Activated CD4-positive, alpha-beta memory T cell treated with anti-CD3 and anti-CD28 coated beads for 36 hours (primary cell): ENCODE measurements around the gene TAF10. TPM values are rescaled to one million over a fixed set of nuclear protein-coding genes. Genes with fewer than 3 reads are reported as not detected.

Source experiments
- CTCF ChIA-PET: fragments of 350-600 bp; sonication (Branson Sonifier 250); formaldehyde crosslinking; loops from one replicate; lab custom pipeline; 2021; ENCODE audit warnings: antibody characterized with exemption, inconsistent platforms; lab: Charles Lee
- POLR2A ChIA-PET: fragments of 350-600 bp; sonication (Branson Sonifier 250); formaldehyde crosslinking; loops from one replicate; lab custom pipeline; 2021; ENCODE audit warnings: antibody characterized with exemption; lab: Charles Lee
- DNase-seq: peaks from one replicate; pipeline ENCODE4 v3.0.0-alpha.2; 2020
- H3K27ac Mint-ChIP-seq: one replicate; pipeline ENCODE4 v1.8.0; 2021; ENCODE audit warnings: mixed read lengths
- H3K27me3 Mint-ChIP-seq: one replicate; pipeline ENCODE4 v1.8.0; 2021; ENCODE audit warnings: mixed read lengths
- H3K36me3 Mint-ChIP-seq: one replicate; pipeline ENCODE4 v1.8.0; 2021; ENCODE audit warnings: mixed read lengths
- H3K4me1 Mint-ChIP-seq: one replicate; pipeline ENCODE4 v1.8.0; 2021; ENCODE audit warnings: low read depth, mixed read lengths
- H3K4me3 Mint-ChIP-seq: one replicate; pipeline ENCODE4 v1.8.0; 2021; ENCODE audit warnings: mild to moderate bottlenecking, mixed read lengths
- H3K9me3 Mint-ChIP-seq: one replicate; pipeline ENCODE4 v1.8.0; 2021; ENCODE audit warnings: mixed read lengths
- intact Hi-C: fragments of 100-400 bp; cut with micrococcal nuclease; formaldehyde crosslinking; loops from one replicate; pipeline ENCODE4 v1.15.1; 2023
- total RNA-seq, 2 experiments: library from RNA; stranded (reverse); gene quantifications; one replicate each; pipeline ENCODE4 v1.2.3, GENCODE V29; 2021

The TAF10 gene
- total RNA-seq, 2 experiments from 2014 or later, result 158 to 165 TPM

DNA sequence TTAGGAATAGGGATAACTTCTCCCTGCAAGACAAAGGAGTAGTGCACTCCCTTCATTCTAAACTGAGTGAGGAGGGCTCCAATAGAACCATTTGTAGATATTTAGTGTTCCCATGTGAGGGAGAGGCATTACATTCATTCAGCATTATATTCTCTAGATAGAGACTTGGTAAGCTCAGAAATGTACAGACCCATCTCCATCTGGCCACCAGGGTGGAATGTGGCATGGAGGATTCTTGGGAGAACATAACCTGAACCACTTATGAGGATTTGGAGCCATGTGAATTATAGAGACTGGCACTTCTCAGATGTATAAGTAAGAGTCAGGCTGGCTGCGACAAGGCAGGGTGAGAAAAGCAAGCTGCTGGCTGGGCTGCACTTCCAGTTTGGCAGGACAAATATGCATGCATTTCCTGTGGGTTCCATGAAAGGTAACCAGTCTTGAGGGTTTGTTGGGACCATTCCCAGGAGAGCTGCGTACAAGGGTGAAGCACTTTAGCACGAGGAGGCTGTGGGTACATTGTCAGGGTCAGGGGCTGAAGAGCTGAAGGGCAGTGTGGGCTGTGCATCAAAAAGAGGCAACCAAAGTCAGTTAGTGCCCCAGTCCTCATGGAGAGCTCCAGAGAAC, 17.8 kb downstream of the TAF10 start:
- DNase-seq, result no peak
- H3K9me3 Mint-ChIP-seq, result no peaks in the 10 kb centered on the region
- CTCF ChIA-PET, result interaction anchor here (0.6 to 1.8 kb wide), 5 partner anchors 89 to 215 kb away, joined by 3 to 4 read pairs (median 3); partner anchors contain the start of gene MRPL17
- no peak overlapping the region for H3K4me3 Mint-ChIP-seq
- intact Hi-C loops, result no loop called here
- no peak overlapping the region for H3K27ac Mint-ChIP-seq
- no peaks in the 10 kb centered on the region for H3K27me3 Mint-ChIP-seq
- H3K36me3 Mint-ChIP-seq, result peaks cover 41% of the 10 kb centered on the region
- peaks cover 29% of the 10 kb centered on the region for H3K4me1 Mint-ChIP-seq
- POLR2A ChIA-PET, result interaction anchor here (1.2 kb wide), 1 partner anchor 9 kb away, joined by 3 read pairs; no protein-coding TSS in a partner anchor

DNA sequence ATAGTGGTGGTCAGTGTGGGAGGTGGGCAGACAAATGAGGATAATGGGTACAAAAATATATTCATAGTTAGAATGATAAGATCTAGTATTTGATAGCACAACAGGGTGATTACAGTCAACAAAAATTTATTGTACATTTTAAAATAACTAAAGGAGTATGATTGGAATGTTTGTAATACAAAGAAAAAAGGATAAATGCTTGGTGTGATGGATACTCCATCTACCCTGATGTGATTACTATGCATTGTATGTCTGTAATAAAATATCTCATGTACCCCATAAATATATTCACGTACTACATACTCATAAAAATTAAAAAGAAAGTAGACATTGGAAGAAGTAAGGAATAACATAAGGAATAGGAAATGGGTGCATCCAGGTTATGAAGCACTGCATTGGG, 24.0 kb downstream of the TAF10 start:
- CTCF ChIA-PET, result no interaction called here
- intact Hi-C loops, result no loop called here
- POLR2A ChIA-PET, result interaction anchor here (1.3 kb wide), 1 partner anchor 9 kb away, joined by 5 read pairs; no protein-coding TSS in a partner anchor
- Mint-ChIP-seq H3K9me3 (peaks cover 20% of the 10 kb centered on the region), H3K27ac (no peak overlapping the region), H3K36me3 (peaks cover 34% of the 10 kb centered on the region), H3K4me3 (no peak overlapping the region), H3K4me1 (no peaks in the 10 kb centered on the region), H3K27me3 (no peaks in the 10 kb centered on the region)
- DNase-seq, result no peak

DNA sequence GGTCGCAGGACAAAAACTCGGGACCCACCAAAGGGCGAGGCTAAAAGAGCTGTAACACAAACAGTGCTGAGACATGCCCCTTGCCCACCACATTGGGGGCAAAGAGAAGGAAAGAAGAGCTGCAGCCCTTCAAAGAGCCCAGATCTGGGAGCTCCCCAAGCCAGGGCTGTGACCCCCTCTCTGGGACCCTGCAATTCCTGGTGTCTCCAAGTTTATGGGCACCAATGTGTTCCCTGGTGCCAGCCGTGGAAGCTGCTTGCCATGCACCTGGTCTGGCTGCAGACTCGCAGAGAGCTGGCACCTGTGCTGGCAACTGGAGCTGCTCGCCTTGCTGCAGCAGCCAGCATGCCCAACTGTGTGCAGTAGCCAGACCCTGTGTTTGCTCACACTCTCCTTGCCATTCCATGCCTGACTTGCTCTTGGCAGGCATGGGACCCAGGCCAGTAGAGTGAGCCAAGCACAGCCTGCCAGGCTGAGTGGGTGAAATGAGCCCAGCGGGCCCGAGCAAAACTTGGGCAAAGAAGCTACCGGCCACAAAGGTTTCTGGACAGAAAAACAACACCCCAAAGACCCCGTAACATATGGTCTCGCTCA, 24.6 kb downstream of the TAF10 start:
- no peak overlapping the region for H3K27ac Mint-ChIP-seq
- no peak for DNase-seq
- intact Hi-C loops, result no loop called here
- H3K9me3 Mint-ChIP-seq, result peaks cover 23% of the 10 kb centered on the region
- ChIA-PET POLR2A (interaction anchor here (1.3 kb wide), 1 partner anchor 9 kb away, joined by 5 read pairs; no protein-coding TSS in a partner anchor), CTCF (no interaction called here)
- peaks cover 38% of the 10 kb centered on the region for H3K36me3 Mint-ChIP-seq
- no peaks in the 10 kb centered on the region for H3K4me1 Mint-ChIP-seq
- H3K27me3 Mint-ChIP-seq, result no peaks in the 10 kb centered on the region
- H3K4me3 Mint-ChIP-seq, result no peak overlapping the region

DNA sequence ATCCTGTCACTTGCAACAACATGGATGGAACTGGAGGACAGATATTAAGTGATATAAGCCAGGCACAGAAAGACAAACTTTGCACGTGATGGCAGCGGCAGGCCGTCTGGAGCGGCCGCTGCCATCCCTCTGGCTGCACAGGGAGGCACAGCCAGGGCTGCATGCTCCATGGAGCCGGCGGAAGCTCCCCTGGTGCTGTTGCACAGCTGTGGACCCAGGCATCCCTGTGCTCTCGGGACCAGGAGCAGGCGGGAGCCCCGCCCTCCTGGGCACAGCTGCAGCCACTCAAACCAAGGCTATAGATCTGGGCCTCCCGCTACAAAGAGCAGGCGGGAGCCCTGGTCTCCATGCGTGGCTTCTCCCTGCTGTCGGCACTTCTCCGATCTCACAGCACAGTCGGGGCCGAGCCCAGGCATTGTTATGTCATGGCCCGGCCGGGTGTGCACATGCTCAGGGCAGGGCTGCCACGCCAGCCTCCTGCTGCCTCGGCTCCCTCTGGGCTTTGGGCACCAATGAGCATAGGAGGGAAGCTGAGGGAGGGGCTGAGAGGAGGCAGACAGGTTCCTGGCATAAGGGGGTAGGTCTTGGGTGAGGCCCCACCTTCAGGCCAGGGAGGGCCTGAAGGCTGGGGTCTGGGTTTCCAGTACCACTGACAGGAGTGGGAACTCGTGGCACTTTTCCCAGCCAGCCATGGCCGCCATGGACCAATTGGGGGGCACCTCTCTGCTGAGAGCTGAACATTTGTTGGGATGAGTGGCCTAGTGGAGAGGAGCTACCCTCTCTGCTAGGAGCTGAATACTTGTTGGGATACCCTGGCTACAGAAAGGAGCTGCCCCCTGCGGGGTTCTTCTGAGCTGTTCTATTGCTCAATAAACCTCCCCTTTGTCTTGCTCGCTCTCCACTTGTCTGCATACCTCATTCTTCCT, 25.3 kb downstream of the TAF10 start:
- H3K4me3 Mint-ChIP-seq, result no peak overlapping the region
- H3K4me1 Mint-ChIP-seq, result no peaks in the 10 kb centered on the region
- POLR2A ChIA-PET, result interaction anchor here (1.3 kb wide), 1 partner anchor 10 kb away, joined by 5 read pairs; no protein-coding TSS in a partner anchor
- H3K27me3 Mint-ChIP-seq, result no peaks in the 10 kb centered on the region
- no peak overlapping the region for H3K27ac Mint-ChIP-seq
- H3K36me3 Mint-ChIP-seq, result peaks cover 38% of the 10 kb centered on the region
- CTCF ChIA-PET, result no interaction called here
- intact Hi-C loops, result no loop called here
- no peak for DNase-seq
- H3K9me3 Mint-ChIP-seq, result peaks cover 25% of the 10 kb centered on the region

DNA sequence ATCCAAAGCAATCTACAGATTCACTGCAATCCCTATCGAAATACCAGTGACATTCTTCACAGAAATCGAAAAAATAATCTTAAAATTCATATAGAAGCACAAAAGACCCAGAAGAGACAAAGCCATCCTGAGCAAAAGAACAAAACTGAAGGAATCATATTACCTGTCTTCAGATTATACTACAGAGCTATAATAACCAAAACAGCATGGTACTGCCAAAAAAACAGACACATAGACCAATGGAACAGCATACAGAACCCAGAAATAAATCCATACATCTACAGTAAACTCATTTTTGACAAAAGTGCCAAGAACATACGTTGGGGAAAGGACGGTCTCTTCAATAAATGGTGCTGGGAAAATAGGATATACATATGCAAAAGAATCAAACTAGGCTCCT, 27.5 kb downstream of the TAF10 start:
- H3K4me1 Mint-ChIP-seq, result no peaks in the 10 kb centered on the region
- no peak overlapping the region for H3K4me3 Mint-ChIP-seq
- no peak overlapping the region for H3K27ac Mint-ChIP-seq
- DNase-seq, result no peak
- H3K36me3 Mint-ChIP-seq, result peaks cover 33% of the 10 kb centered on the region
- H3K9me3 Mint-ChIP-seq, result peaks cover 25% of the 10 kb centered on the region
- intact Hi-C loops, result no loop called here
- H3K27me3 Mint-ChIP-seq, result no peaks in the 10 kb centered on the region
- CTCF ChIA-PET, result no interaction called here
- POLR2A ChIA-PET, result no interaction called here

DNA sequence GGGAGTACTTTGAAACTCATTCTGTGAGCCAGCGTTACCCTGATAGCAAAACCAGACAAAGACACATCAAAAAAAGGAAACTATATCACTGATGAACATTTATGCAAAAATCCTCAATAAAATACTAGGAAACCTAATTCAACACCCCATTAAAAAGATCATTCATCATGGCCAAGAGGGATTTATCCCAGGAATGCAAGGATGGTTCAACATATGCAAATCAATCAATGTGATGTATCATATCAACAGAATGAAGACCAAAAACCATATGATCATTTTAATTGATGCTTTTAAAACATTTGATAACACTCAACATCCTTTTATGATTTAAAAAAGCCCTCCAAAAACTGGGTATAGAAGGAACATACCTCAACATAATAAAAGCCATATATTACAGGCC, 28.4 kb downstream of the TAF10 start:
- POLR2A ChIA-PET, result no interaction called here
- Mint-ChIP-seq H3K9me3 (peaks cover 25% of the 10 kb centered on the region), H3K36me3 (peaks cover 33% of the 10 kb centered on the region), H3K27me3 (no peaks in the 10 kb centered on the region), H3K4me1 (no peaks in the 10 kb centered on the region), H3K27ac (no peak overlapping the region), H3K4me3 (no peak overlapping the region)
- intact Hi-C loops, result no loop called here
- no peak for DNase-seq
- CTCF ChIA-PET, result no interaction called here

- H3K27ac Mint-ChIP-seq, result no peak overlapping the region
- intact Hi-C loops, result no loop called here
- H3K4me1 Mint-ChIP-seq, result peaks cover 5% of the 10 kb centered on the region
- H3K36me3 Mint-ChIP-seq, result peaks cover 24% of the 10 kb centered on the region
- ChIA-PET CTCF (no interaction called here), POLR2A (interaction anchor here (0.8 kb wide), 1 partner anchor 10 kb away, joined by 3 read pairs; no protein-coding TSS in a partner anchor)
- H3K4me3 Mint-ChIP-seq, result no peak overlapping the region
- no peaks in the 10 kb centered on the region for H3K27me3 Mint-ChIP-seq
- no peak for DNase-seq
- peaks cover 21% of the 10 kb centered on the region for H3K9me3 Mint-ChIP-seq
Measured at GRCh38 chr11:6579681-6580080, 32.3 kb downstream of the TAF10 start.

DNA sequence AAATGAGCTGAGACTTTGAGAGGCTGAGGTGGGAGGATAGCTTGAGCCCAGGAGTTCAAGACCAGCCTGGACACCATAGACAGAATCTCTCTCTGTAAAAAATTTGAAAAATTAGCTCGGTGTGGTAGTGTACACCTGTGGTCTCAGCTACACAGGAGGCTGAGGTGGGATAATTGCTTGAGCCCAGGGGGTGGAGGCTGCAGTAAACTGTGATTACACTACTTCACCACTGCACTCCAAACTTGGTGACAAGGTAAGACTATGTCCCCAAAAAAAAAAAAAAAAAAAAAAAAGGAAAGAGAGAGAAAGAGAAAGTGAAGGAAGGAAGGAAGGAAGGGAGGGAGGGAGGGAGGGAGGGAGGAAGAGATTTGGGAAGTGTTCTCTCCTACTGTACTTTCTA, 33.9 kb downstream of the TAF10 start:
- H3K36me3 Mint-ChIP-seq, result peaks cover 9% of the 10 kb centered on the region
- peaks cover 5% of the 10 kb centered on the region for H3K4me1 Mint-ChIP-seq
- H3K27me3 Mint-ChIP-seq, result no peaks in the 10 kb centered on the region
- H3K27ac Mint-ChIP-seq, result no peak overlapping the region
- DNase-seq, result no peak
- intact Hi-C loops, result no loop called here
- ChIA-PET POLR2A (no interaction called here), CTCF (interaction anchor here (0.8 to 1.9 kb wide), 2 partner anchors 180 to 199 kb away, joined by 3 to 5 read pairs; no protein-coding TSS in a partner anchor)
- H3K4me3 Mint-ChIP-seq, result no peak overlapping the region
- H3K9me3 Mint-ChIP-seq, result peaks cover 6% of the 10 kb centered on the region

- Mint-ChIP-seq H3K4me1 (peaks cover 5% of the 10 kb centered on the region), H3K27ac (no peak overlapping the region), H3K4me3 (no peak overlapping the region), H3K36me3 (no peaks in the 10 kb centered on the region), H3K9me3 (no peaks in the 10 kb centered on the region), H3K27me3 (no peaks in the 10 kb centered on the region)
- ChIA-PET CTCF (interaction anchor here (1.4 kb wide), 1 partner anchor 46 kb away, joined by 4 read pairs; no protein-coding TSS in a partner anchor), POLR2A (no interaction called here)
- intact Hi-C loops, result no loop called here
- DNase-seq, result no peak
Measured at GRCh38 chr11:6576471-6577373, 35.3 kb downstream of the TAF10 start.

- DNase-seq, result no peak
- Mint-ChIP-seq H3K4me3 (no peak overlapping the region), H3K4me1 (peaks cover 5% of the 10 kb centered on the region), H3K36me3 (no peaks in the 10 kb centered on the region), H3K27me3 (no peaks in the 10 kb centered on the region), H3K9me3 (no peaks in the 10 kb centered on the region), H3K27ac (no peak overlapping the region)
- ChIA-PET POLR2A (no interaction called here), CTCF (interaction anchor here (1.0 to 1.4 kb wide), 2 partner anchors 44 to 131 kb away, joined by 3 to 4 read pairs; no protein-coding TSS in a partner anchor)
- intact Hi-C loops, result no loop called here
Measured at GRCh38 chr11:6574816-6575715, 37.0 kb downstream of the TAF10 start.
